K562 (cell line): ENCODE data around the gene LIN28B. TPM values are rescaled to one million over a fixed set of nuclear protein-coding genes. Genes with fewer than 3 reads are reported as not detected.
A peak's percentile ranks its signal among the peaks of the same experiment; 100 is the strongest.

Experiments
- ATAC-seq: fragments of 200-7000 bp; cut with Tn5 transposase; 3 replicates; pipeline ENCODE4 v1.9.1; 2020; ENCODE audit warnings: moderate library complexity
- BruUV-seq: library from RNA; stranded (reverse); fragments of 400-500 nt; replicated peaks from 2 replicates; lab custom pipeline; 2021; lab: Mats Ljungman, UMichigan
- CTCF ChIA-PET: fragments of 300-600 bp; formaldehyde crosslinking; extraction: SDS; loops from one replicate; lab custom pipeline; 2021; ENCODE audit warnings: low intra/inter-chr PET ratio; lab: Yijun Ruan, JAX
- POLR2A ChIA-PET: fragments of 300-600, 350-650 bp; sonication (Branson Sonifier 250); formaldehyde crosslinking; extraction: SDS; loops from one replicate; lab custom pipeline; 2021; ENCODE audit warnings: antibody characterized with exemption, inconsistent platforms; lab: Yijun Ruan, JAX
- DNase-seq, 4 experiments: peaks; one replicate each; pipeline versions ENCODE4 v3.0.0 to v3.0.0-alpha.2; 2011 to 2018; ENCODE audit warnings: low spot score in 3 of 4, mixed read lengths in 3 of 4; ENCODE audit errors: extremely low read depth in 1 of 4
- FAIRE-seq: peaks from 2 replicates; lab custom pipeline; 2011; peaks lifted over from hg19 to GRCh38; lab: Jason Lieb, UNC
- H2AFZ ChIP-seq: 2 replicates; pipeline ENCODE4 v1.6.0; 2011; ENCODE audit warnings: low read depth, low read length, control low read depth, inconsistent platforms
- H3K27ac ChIP-seq: fragments of 200-600 bp; 3 replicates; pipeline ENCODE4 v1.8.0; 2011; ENCODE audit warnings: low read depth, mild to moderate bottlenecking, control low read depth, inconsistent platforms, low read length, moderate library complexity, mixed read lengths; ENCODE audit errors: extremely low read depth
- H3K27me3 ChIP-seq, 2 experiments: fragments of 300-600 bp in 1 of 2; 2 replicates in 1 of 2; 3 replicates in 1 of 2; pipeline versions ENCODE4 v1.6.0 to v1.8.0; 2011; ENCODE audit warnings: inconsistent platforms in 2 of 2, low read length in 2 of 2, mild to moderate bottlenecking in 1 of 2, mixed read lengths in 1 of 2, moderate library complexity in 1 of 2; ENCODE audit not compliant: control insufficient read depth in 2 of 2, insufficient read depth in 2 of 2
- H3K36me3 ChIP-seq: fragments of 300-600 bp; 3 replicates; pipeline ENCODE4 v1.8.0; 2011; ENCODE audit warnings: mild to moderate bottlenecking, low read length, inconsistent platforms; ENCODE audit not compliant: control insufficient read depth, insufficient read depth
- H3K4me1 ChIP-seq, 2 experiments: fragments of 200-600 bp in 1 of 2; replicated peaks in 1 of 2; 2 replicates in 1 of 2; 3 replicates in 1 of 2; pipeline versions ENCODE4 v1.5.1 to v1.8.0; 2011; ENCODE audit warnings: inconsistent platforms in 2 of 2, low read length in 2 of 2, mild to moderate bottlenecking in 1 of 2, mixed read lengths in 1 of 2, moderate library complexity in 1 of 2; ENCODE audit not compliant: control insufficient read depth in 2 of 2, insufficient read depth in 2 of 2
- H3K4me2 ChIP-seq: 2 replicates; pipeline ENCODE4 v1.6.1; 2011; ENCODE audit warnings: low read length, control low read depth, inconsistent platforms, mixed read lengths; ENCODE audit not compliant: insufficient read depth
- H3K4me3 ChIP-seq: fragments of 200-600 bp; sonication (generic), shearing (Covaris generic); 2 replicates; pipeline ENCODE4 v1.5.1; 2016; ENCODE audit warnings: control low read depth, inconsistent platforms
- H3K79me2 ChIP-seq: fragments of 200-600 bp; 3 replicates; pipeline ENCODE4 v1.8.0; 2011; ENCODE audit warnings: low read length, inconsistent platforms; ENCODE audit not compliant: control insufficient read depth, insufficient read depth
- H3K9ac ChIP-seq, 2 experiments: 2 replicates each; pipeline versions ENCODE4 v1.6.0 to v1.6.1; 2011; ENCODE audit warnings: low read depth in 2 of 2, low read length in 2 of 2, control low read depth in 1 of 2, inconsistent platforms in 1 of 2, mild to moderate bottlenecking in 1 of 2, mixed read lengths in 1 of 2; ENCODE audit not compliant: insufficient read depth in 1 of 2
- H3K9me1 ChIP-seq: one replicate; pipeline ENCODE4 v1.6.0; 2011; ENCODE audit warnings: inconsistent platforms, mild to moderate bottlenecking, low read length, moderate library complexity; ENCODE audit not compliant: control insufficient read depth, insufficient read depth
- H3K9me3 ChIP-seq: replicated peaks from 2 replicates; pipeline ENCODE4 v1.5.1; 2011; ENCODE audit warnings: low read depth, low read length, inconsistent platforms; ENCODE audit not compliant: control insufficient read depth, insufficient read depth
- H4K20me1 ChIP-seq: replicated peaks from 2 replicates; pipeline ENCODE4 v1.6.1; 2011; ENCODE audit warnings: low read length, inconsistent platforms, mixed read lengths; ENCODE audit not compliant: control insufficient read depth, insufficient read depth
- ARID3A ChIP-seq: IDR thresholded peaks from 2 replicates; pipeline ENCODE4 v1.6.1; 2012; ENCODE audit warnings: low read depth, low read length, improper control_type of control experiment, borderline replicate concordance
- ATF7 ChIP-seq: fragments of 450-650 bp; IDR thresholded peaks from 2 replicates; pipeline ENCODE4 v1.7.1; 2014; ENCODE audit warnings: mild to moderate bottlenecking, moderate library complexity
- GTF2A2 ChIP-seq: IDR thresholded peaks from 2 replicates; pipeline ENCODE4 v1.6.1; 2016; ENCODE audit warnings: mild to moderate bottlenecking, missing genetic modification characterization, missing compliant biosample characterization
- HCFC1 ChIP-seq: IDR thresholded peaks from 2 replicates; pipeline ENCODE4 v1.6.1; 2012; ENCODE audit warnings: low read depth, low read length, improper control_type of control experiment
- IFI16 ChIP-seq: fragments of 250-450 bp; sonication (Bioruptor Pico); IDR thresholded peaks from 2 replicates; pipeline ENCODE4 v2.1.2; 2022; ENCODE audit warnings: mild to moderate bottlenecking, inconsistent platforms
- KDM1A ChIP-seq, 2 experiments: fragments of 450-650 bp; IDR thresholded peaks; 2 replicates each; pipeline ENCODE4 v1.6.1; 2016; ENCODE audit warnings: mild to moderate bottlenecking in 2 of 2
- MEIS2 ChIP-seq: fragments of 450-650 bp; IDR thresholded peaks from 2 replicates; pipeline ENCODE4 v1.6.1; 2014; ENCODE audit warnings: mild to moderate bottlenecking; ENCODE audit not compliant: partially characterized antibody
- NKRF ChIP-seq: fragments of 450-650 bp; IDR thresholded peaks from 2 replicates; pipeline ENCODE4 v1.6.1; 2016; ENCODE audit warnings: borderline replicate concordance
- RBM22 ChIP-seq: fragments of 200-400 bp; formaldehyde crosslinking; IDR thresholded peaks from 2 replicates; pipeline ENCODE4 v1.6.1; 2018; ENCODE audit warnings: low read length, low read depth; ENCODE audit not compliant: poor library complexity, severe bottlenecking
- THRAP3 ChIP-seq: fragments of 450-650 bp; IDR thresholded peaks from 2 replicates; pipeline ENCODE4 v1.6.1; 2016; ENCODE audit warnings: mild to moderate bottlenecking, inconsistent platforms, borderline replicate concordance
- ZNF146 ChIP-seq: IDR thresholded peaks from one replicate; pipeline ENCODE4 v1.6.1; 2018; ENCODE audit warnings: missing compliant biosample characterization; ENCODE audit not compliant: unreplicated experiment
- ZNF398 ChIP-seq: fragments of 250-450 bp; sonication (Bioruptor Pico); IDR thresholded peaks from 2 replicates; pipeline ENCODE4 v1.8.0; 2021; ENCODE audit warnings: moderate library complexity, mild to moderate bottlenecking, inconsistent platforms
- ZNF584 ChIP-seq: fragments of 200-800 bp; sonication (Bioruptor generic); IDR thresholded peaks from 2 replicates; pipeline ENCODE4 v1.6.1; 2016; ENCODE audit warnings: low read depth, mild to moderate bottlenecking, missing genetic modification characterization, missing compliant biosample characterization
- WGBS: fragments of 100-300 bp; shearing (Covaris generic); methylation state at CpG from one replicate; pipeline ENCODE4 v1.1.6; 2016; ENCODE audit warnings: low coverage, mixed read lengths; ENCODE audit not compliant: insufficient coverage; ENCODE audit errors: missing lambda C conversion rate; 5-methylcytosine and 5-hydroxymethylcytosine counted together
- in situ Hi-C: fragments of 300-500 bp; cut with MboI; formaldehyde crosslinking; loops from 4 replicates; pipeline ENCODE4 v1.15.0; 2018; ENCODE audit warnings: inconsistent platforms, mixed read lengths
- intact Hi-C: fragments of 100-400 bp; cut with micrococcal nuclease; formaldehyde crosslinking; loops from 2 replicates; pipeline ENCODE4 v1.14.2; 2022
- polyA plus RNA-seq, 8 experiments: library from polyadenylated mRNA; depleted of rRNA in 4 of 8; stranded (reverse) in 5 of 8; unstranded in 3 of 8; fragments of >200 nt; fragmentation: Nextera tagmentation in 2 of 8; fragmentation: Illumina TruSeq in 1 of 8; extraction: Ambion mirVana in 2 of 8; extraction: Trizol in 1 of 8; gene quantifications; 2 replicates each; pipeline versions ENCODE4 v1.2.1 to v1.2.3, GENCODE V29; 2011 to 2014; ENCODE audit warnings: inconsistent platforms in 1 of 8, missing spikeins in 1 of 8
- total RNA-seq, 7 experiments: library from RNA; depleted of rRNA in 6 of 7; stranded (reverse); fragments of >200 nt in 6 of 7; fragmentation: Illumina TruSeq in 2 of 7; extraction: Trizol in 2 of 7; gene quantifications; 2 replicates each; pipeline versions ENCODE4 v1.2.1 to v1.2.3, GENCODE V29; 2011 to 2021; ENCODE audit warnings: low replicate concordance in 1 of 7

LIN28B gene
- total and polyA plus RNA-seq, 9 of the 15 experiments (the other 6 are each of a cell fraction or from before 2014, with no cell fraction given) = 20.9 to 77.3 (median 42.1) TPM

GRCh38 chr6:105021399-105021798 lies 64.5 kb downstream of the LIN28B start (continued):
- TF ChIP-seq ZNF146 (CRISPR knock-in tag) = no peak
- no peak for TF ChIP-seq NKRF
- no peak for TF ChIP-seq ZNF584 (CRISPR knock-in tag)
- no peak for TF ChIP-seq ATF7
- no peak for TF ChIP-seq KDM1A (IDR thresholded peaks at IDR 0.05)
- TF ChIP-seq GTF2A2 (tag) = no peak
- TF ChIP-seq, all 486 proteins: peak for 0

GRCh38 chr6:105022416-105022815 lies 65.5 kb downstream of the LIN28B start:
- no peak overlapping the region for H3K27ac ChIP-seq
- no peaks in the 10 kb centered on the region for H3K9me1 ChIP-seq
- ChIA-PET CTCF (no interaction called here), POLR2A (interaction anchor here (0.9 kb wide), 1 partner anchor 8 kb away, joined by 3 read pairs; no protein-coding TSS in a partner anchor)
- H3K9ac ChIP-seq = no peak overlapping the region; a peak in 1 of 4 replicates
- 80% methylated on average over 1 of the region's 1 CpG for WGBS
- no TSS peak for BruUV-seq
- intact Hi-C loops = no loop called here
- DNase-seq = no peak
- in situ Hi-C loops = no loop called here
- no peaks in the 10 kb centered on the region for H3K27me3 ChIP-seq
- no peaks in the 10 kb centered on the region; the same call in 1 of the 2 replicates for H4K20me1 ChIP-seq
- no peak overlapping the region for H2AFZ ChIP-seq
- H3K79me2 ChIP-seq = peaks cover 44% of the 10 kb centered on the region
- FAIRE-seq = peak; percentile 11
- peak; percentile 24 for ATAC-seq
- no peaks in the 10 kb centered on the region for H3K9me3 ChIP-seq
- no peak overlapping the region for H3K4me2 ChIP-seq
- H3K4me1 ChIP-seq = peaks cover 0 to 5% of the 10 kb centered on the region in 2 experiments; a peak in 1 of 5 replicates
- H3K36me3 ChIP-seq = peaks cover 9% of the 10 kb centered on the region; the same call in 2 of the 3 replicates
- H3K4me3 ChIP-seq = no peak overlapping the region
- TF ChIP-seq ZNF398 (CRISPR knock-in tag) (no peak), ARID3A (no peak), MEIS2 (no peak), HCFC1 (no peak), THRAP3 (no peak), IFI16 (CRISPR knock-in tag) (no peak), NKRF (no peak), RBM22 (no peak)
